Measurements from ENCODE around the gene FAM180A. TPM values are rescaled to one million over a fixed set of nuclear protein-coding genes. Genes with fewer than 3 reads are reported as not detected.

The FAM180A gene
- total and polyA plus RNA-seq, 9 of the 15 experiments (the other 6 are each of a cell fraction or from before 2014, with no cell fraction given) = not detected

DNA sequence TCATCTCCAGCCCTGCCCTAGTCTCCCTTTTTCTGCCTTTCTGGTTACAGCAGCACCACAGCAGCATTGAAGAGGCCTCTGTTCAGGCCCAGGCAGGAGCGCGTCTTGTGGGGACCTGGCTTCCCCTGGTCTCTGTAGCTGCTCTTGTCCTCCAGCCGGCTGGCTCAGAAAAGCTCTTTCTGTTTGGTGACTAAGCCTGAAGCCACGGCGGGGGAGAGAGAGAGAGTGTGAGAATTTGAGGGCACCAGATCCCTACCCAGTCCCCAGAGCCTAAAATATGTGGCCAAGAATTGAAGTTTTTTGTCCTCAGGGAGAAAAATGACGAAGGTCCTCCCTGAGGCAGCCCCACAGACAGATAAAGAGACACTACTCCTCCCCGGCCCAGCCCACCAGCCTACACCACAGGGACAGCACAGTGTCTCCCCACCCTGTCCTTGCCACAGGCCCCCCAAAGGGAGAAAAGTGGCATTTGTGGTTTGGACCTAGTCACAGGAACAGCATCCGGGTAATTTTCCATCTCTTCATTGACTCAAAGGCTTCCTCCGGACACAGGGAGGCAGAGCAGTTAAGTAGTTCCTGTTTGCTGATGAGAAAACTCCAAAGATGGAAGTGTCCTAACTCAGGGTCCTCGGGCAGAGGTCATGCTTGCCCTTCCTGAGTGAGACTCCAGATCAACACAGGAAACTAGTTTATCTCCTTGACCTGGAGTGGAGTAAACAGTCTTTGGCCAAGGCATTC lies 13.3 kb upstream of the FAM180A start:
- peak overlapping the region in 1 of 2 experiments; percentile 27; a peak in 1 of 4 replicates for H3K9ac ChIP-seq (ENCODE audit: insufficient read depth in 1 of 2, low read depth in 2 of 2, low read length in 2 of 2)
- BruUV-seq (replicated peaks) = no TSS peak
- no peaks in the 10 kb centered on the region for H3K36me3 ChIP-seq (ENCODE audit: control insufficient read depth, insufficient read depth, low read length)
- H2AFZ ChIP-seq (ENCODE audit: low read depth, low read length) = peak overlapping the region; percentile 15; the same call in 1 of the 2 replicates
- intact Hi-C loops (cut with micrococcal nuclease) (no loop called here), in situ Hi-C loops (cut with MboI) (no loop called here)
- no peak for DNase-seq (ENCODE audit: extremely low read depth in 1 of 4, low spot score in 3 of 4)
- FAIRE-seq = no peak
- H4K20me1 ChIP-seq (replicated peaks; ENCODE audit: control insufficient read depth, insufficient read depth, low read length) = no peaks in the 10 kb centered on the region
- H3K27me3 ChIP-seq (ENCODE audit: control insufficient read depth in 2 of 2, insufficient read depth in 2 of 2, low read length in 2 of 2) = peaks cover 37 to 42% of the 10 kb centered on the region in 2 experiments; a peak in 4 of 5 replicates
- H3K27ac ChIP-seq (ENCODE audit: extremely low read depth, low read depth, low read length) = no peak overlapping the region
- POLR2A ChIA-PET = no interaction called here
- H3K4me1 ChIP-seq (replicated peaks in 1 of 2; ENCODE audit: control insufficient read depth in 2 of 2, insufficient read depth in 2 of 2, low read length in 2 of 2) = no peaks in the 10 kb centered on the region; a peak in 1 of 5 replicates
- H3K79me2 ChIP-seq (ENCODE audit: control insufficient read depth, insufficient read depth, low read length) = no peaks in the 10 kb centered on the region
- no peaks in the 10 kb centered on the region for H3K9me1 ChIP-seq (ENCODE audit: control insufficient read depth, insufficient read depth, low read length)
- WGBS (ENCODE audit: insufficient coverage, low coverage, missing lambda C conversion rate) = 5% methylated on average over 10 of the region's 10 CpGs
- H3K4me2 ChIP-seq (ENCODE audit: insufficient read depth, low read length) = no peak overlapping the region
- peak; percentile 47; the same call in 2 of the 3 replicates for ATAC-seq
- no peak overlapping the region for H3K4me3 ChIP-seq
- H3K9me3 ChIP-seq (replicated peaks; ENCODE audit: control insufficient read depth, insufficient read depth, low read depth, low read length) = 0 out of 2 replicates have a peak, but pooled peaks cover 5% of the 10 kb centered on the region
- CTCF ChIA-PET (ENCODE audit: low intra/inter-chr PET ratio) = no interaction called here
- TF ChIP-seq TAF7 (tag; IDR thresholded peaks at IDR 0.05) (no peak), CUX1 (CRISPR knock-in tag; IDR thresholded peaks at IDR 0.05) (no peak), ETV1 (tag; conservative IDR thresholded peaks at IDR 0.05; ENCODE audit: low read depth) (peak; percentile 84), FOXM1 (IDR thresholded peaks at IDR 0.05; ENCODE audit: low read depth) (no peak), FOXM1 (CRISPR knock-in tag; IDR thresholded peaks at IDR 0.05; ENCODE audit: low read depth) (no peak), ZNF589 (CRISPR knock-in tag; IDR thresholded peaks at IDR 0.05; ENCODE audit: low read depth) (peak; percentile 38; the same call in 1 of the 2 replicates), ZNF134 (CRISPR knock-in tag; conservative IDR thresholded peaks at IDR 0.05) (0 out of 2 replicates have a peak, but pooled peaks have one; percentile 14), ZNF175 (CRISPR knock-in tag; IDR thresholded peaks at IDR 0.05; ENCODE audit: low read depth) (0 out of 2 replicates have a peak, but pooled peaks have one; percentile 51), ZBTB11 (CRISPR knock-in tag; IDR thresholded peaks at IDR 0.05) (peak in 1 of 3 experiments; percentile 83; a peak in 2 of 6 replicates), CBFB (CRISPR knock-in tag; IDR thresholded peaks at IDR 0.05) (no peak), GABPA (tag; conservative IDR thresholded peaks at IDR 0.05; ENCODE audit: low read depth) (peak; percentile 69)

Data from K562 (cell line).